NCI-H460 (cell line): ENCODE results near the gene MARCHF6. TPM values are rescaled to one million over a fixed set of nuclear protein-coding genes. Genes with fewer than 3 reads are reported as not detected.
"Not testable (repeated sequence)": the region's sequence is repeated elsewhere in the genome, so short reads cannot be mapped to it uniquely, and the experiment has no call there.

Experiments used
- DNase-seq: peaks from one replicate; pipeline ENCODE4 v3.0.0-alpha.2; 2016; ENCODE audit warnings: low read depth; ENCODE audit errors: extremely low read depth
- total RNA-seq: library from RNA; depleted of rRNA; stranded (reverse); fragments of >200 nt; shearing (Covaris generic); gene quantifications from 2 replicates; pipeline ENCODE4 v1.2.3, GENCODE V29; 2014

Gene MARCHF6
- total RNA-seq, 1 experiment from 2014 or later: 39.5 TPM

DNA sequence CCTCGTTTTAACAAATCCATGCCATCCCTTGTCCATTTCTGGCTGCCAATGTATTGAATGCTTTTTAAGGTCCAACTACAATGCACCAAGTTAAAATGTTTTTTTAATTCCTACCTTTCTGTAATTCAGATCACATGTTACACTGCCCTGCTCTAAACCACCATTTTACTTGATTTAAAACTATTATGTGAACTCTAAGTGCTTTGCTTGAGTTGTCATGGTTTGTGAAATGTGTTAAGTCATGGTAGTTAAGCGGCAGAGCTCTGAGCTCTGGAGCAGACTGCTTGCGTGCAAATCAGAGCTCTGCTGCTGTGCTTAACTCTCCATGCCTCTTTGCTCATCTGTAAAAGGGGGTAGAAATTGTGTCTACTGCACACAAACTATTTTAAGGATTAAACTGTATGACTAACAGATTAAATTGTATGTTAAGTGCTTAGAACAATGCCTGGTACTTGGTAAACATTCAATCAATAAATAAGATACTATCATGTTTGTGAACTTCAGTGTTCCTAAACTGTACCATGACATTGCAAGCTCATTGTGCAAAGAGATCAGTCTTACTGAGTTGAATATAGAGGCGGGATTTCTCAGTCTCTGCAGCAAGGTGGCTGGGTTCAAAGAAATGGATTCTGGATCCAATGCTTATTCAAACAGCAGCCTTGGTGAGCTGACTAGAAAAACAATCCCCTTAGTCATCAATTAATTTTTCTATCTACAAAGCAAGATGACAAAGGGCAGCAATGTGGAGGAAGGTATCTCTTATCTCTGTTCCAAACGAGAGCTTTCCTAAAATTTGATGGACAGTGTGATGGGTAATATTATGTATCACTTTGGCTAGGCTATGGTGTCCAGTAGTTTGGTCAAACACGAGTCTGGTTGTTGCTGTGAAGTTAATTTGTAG is 29.7 kb upstream of the MARCHF6 start:
- DNase-seq: no peak

DNA sequence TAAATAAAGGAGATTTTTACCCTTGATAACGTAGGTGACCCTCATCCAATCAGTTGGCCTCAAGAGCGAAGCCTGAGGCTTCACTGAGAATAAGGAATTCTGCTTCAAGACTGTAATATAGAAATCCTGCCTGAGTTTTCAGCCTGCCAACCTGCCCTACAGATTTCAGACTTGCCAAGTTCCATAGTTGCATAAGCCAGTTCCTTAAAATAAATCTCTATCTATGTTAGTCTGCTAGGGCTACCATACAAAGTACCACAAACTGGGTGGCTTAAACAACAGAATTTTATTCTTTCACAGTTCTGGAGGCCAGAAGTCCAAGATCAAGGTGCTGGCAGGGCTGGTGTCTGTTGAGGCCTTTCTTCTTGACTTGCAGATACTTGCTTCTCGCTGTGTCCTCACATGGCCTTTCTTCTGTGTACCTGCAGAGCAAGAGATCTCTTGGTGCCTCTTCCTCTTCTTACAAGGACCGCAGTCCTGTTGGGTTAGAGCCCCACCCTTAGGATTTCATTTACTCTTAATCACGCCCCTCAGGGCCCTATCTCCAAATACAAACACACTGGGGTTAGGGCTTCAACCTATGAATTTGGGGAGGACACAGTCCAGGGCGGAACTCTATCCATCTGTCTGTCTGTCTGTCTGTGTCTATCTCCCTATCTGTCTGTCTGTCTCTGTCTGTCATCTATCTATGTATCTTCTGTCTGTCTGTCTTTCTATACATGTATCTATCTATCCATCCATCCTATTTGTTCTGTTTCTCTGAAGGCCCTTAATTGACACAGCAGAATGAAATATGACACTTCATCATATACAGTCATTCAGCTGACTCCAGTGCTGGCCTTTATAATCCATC is 28.8 kb upstream of the MARCHF6 start:
- DNase-seq: no peak

DNA sequence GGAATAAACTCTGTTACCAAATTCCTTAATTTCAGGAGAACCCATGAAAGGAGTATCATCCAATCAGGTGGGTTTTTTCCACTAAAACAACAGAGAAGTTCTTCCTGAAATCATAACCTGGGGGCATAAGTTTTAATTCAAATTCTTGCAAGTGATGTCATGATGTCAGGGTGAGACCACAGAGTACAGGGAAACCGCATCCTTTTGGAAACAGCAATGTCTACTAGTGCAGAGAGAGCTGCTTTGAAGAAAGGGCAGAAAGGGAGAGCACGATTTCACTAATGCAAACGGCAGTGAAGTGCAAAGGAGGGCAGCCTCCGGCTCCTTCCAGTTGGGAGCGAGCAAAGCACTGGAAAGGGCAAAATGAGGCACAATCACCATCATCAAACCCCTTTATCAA is 25.2 kb upstream of the MARCHF6 start:
- no peak for DNase-seq

DNA sequence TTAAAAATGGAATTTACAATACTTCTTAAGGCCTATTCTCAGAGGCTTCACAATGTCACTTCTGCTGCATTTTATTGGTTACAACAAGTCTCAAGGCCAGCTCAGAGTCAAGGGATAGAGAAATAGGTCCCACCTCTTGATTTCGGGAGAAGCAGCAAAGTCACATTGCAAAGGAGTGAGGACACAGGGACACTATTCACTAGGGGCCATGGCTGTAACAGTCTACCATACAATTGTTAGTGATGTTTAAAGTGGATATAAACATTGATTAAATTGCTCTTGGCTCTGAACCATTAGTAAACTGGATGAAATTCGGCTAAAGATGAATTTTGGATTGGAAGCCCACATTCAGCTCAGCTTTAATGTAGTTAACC is 24.1 kb upstream of the MARCHF6 start:
- DNase-seq: no peak

DNA sequence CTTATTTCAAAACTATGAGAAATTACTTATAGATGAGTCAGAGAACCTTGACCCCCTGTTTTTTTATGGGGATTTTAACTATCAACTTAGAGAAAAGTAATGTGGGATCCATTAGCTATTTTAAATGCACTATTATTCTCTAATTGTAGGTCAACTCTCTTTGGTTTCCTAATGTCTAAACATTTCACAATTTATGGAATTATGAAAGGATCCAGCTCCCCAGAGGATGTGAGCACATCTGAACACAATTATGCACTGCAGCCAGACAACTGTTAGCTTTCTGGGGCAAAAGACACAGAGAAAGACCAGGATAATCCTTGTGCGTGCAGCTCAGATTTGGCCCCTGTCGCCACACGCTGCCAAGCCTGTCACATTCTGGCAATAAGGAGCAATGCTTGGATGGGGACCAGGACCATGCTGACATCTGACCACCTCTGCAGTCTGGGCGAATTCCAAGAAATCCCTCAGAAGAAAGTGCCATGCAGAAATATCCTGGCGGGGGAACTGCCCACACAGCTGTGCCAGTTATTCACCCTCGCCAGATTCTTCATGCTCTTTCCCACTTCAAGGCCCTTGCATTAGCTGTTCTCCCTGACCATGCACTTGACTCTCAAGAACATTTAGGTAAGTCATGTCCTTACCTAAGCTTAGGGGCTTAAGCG is 23.5 kb upstream of the MARCHF6 start:
- no peak for DNase-seq

DNA sequence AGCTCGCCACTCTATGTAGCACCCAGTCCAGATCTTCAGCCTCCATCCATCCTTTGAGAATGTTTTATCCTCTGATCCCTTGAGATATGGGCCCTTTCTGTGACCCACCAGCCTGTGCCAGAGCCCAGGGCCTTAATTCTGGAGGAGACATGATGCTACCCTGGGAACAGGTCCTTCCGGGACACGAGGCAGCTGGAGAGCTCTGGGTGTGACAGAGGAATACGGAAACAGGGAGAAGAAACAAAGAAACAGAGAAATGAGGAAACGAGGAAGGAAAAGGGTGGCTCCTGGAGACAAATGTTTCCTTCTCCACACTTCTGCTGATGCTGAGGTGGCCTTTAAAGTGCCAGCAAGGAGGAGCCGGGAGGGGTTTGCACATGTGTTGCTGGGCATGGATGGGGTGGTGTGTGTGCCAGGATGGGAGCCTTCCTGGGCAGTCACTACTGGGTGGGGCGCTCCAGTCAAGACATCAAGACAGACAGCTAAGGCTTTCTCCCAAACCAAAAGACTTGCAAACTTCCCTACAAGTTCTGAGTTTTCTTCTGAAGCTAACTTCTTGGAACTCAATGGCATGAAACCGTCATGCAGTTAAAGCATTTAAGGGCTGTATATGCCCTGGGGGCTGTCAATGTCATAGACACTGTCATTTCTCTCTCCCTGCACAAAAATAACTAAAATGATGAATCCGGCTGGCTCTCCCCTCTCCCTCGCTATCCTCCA is 22.8 kb upstream of the MARCHF6 start:
- no peak for DNase-seq

DNA sequence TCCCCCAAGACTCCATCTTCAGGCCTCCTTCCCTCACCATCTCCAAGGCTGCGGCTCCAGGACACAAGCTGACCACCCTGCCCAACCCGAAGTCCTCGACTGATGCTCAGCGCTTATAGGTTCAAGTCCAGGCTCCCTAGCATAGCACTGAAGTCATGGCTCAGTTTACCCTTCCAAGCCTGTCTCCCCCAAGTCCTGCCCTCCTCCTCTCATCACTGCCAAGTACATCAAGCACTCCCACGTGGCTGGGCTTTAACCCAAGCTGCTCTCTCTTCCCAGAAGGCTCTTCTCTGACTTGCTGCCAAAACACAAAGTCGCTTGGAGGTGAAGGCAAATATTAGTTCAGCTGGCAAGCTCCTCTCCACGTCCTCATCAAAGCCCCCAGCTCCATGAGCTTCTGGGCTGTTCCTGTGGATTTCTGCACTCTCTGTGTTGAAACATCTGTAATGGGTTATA is 22.1 kb upstream of the MARCHF6 start:
- no peak for DNase-seq

DNA sequence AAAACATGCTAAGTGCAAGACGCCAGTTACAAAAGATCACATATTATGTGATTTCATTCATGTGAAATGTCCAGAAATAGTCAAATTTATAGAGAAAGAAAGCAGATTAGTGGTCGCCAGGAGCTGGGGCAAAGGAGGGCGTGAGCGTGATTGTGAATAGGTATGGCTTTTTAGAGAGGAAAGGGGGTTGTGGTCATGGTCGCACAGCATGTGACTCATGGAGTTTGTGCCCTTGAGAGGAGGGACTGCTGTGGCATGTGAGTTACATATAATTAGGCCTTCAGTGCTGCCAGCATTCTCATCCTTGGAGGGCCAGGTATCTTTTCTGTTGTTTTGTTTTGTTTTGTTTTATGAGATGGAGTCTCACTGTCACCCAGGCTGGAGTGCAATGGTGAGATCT is 21.2 kb upstream of the MARCHF6 start:
- DNase-seq: no peak

DNA sequence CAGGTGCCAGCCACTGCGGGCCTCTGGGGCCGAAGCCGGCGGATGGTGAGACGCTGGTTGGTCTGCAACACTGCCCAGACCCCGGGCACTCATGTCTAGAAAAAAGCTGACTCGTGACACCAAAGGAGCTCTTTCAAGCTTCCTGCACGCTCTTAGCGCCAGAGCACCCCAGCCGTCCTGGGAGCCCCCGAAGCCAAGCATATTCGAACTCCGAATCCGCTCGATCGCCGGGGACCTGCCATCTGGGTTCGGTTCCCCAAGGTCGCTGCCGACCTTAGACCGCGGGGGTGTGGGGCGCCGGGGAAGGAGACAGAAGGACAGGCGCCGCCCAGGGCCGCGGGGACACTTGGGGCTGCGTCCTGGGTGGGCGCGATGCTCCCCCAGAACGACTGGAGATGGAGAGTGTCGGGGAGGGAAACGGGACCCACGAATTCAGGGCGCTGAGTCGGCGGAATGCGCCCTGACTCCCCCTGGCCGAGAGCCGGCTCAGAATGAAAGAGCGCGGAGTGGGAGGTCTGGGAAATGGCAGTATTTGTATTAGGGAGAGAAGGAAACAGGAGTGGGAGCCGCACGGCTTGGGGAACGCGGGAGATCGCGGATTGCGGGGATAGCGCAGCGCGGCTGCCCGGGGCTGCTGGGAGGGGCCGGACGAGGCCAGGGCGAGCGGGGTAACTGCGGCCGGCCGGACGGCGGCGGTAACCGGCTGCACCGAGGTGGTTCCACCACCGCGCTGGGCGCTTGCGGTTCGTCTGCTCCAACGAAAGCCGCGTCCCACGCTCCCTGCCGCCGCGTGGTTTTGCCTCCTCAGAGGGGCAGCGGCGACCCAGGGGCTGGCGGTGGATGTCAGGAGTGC is 20.1 kb upstream of the MARCHF6 start:
- no peak for DNase-seq

DNA sequence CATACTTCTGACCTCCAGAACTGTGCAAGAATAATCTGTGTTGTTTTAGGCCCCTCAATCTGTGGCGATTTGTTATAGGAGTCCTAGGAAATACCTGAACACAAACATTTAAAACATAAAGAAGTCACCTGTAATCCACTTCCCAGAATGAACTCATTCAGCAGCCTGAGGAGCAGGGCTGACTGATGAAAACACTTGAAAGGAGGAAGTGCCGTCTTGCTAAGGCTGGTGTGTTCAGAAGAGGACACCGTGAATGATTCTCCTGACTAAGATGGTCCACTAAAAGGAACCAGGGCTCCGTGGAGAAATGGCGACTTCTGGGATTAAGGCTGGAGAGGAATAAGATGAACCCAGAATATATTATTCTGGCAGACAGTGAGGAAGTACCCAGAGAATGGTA is 18.7 kb upstream of the MARCHF6 start:
- no peak for DNase-seq

DNA sequence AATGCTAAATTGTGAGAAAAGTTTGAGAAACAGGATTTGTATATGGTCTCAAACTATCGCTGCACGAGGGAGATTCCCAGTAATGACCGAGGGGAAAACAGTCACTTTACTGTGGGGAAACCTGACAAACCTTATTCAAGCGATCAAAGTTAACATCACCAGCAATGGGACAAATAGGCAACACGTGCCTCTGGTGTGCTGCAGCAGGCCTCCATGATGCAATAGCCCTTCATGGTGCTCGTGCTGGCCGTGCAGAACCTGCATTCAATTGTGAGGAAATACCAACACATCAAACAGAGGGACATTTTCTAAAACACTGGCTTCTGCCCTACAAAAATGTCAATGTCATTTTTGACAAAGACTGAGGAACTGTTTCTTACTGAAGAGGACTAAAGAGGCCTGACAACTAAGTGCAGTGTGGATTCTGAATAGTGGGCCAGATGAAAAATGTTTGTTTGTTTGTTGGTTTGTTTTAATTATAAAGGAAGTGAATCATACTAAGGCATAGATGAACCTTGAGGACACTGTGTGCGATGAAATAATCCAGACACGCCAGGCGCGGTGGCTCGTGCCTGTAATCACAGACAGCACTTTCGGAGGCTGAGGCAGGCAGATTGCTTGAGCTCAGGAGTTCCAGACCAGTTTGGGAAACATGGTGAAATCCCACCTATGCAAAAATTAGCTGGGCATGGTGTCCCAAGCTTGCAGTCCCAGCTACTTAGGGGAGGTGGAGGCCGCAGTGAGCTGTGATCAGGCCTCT is 17.6 kb upstream of the MARCHF6 start:
- no peak for DNase-seq

DNA sequence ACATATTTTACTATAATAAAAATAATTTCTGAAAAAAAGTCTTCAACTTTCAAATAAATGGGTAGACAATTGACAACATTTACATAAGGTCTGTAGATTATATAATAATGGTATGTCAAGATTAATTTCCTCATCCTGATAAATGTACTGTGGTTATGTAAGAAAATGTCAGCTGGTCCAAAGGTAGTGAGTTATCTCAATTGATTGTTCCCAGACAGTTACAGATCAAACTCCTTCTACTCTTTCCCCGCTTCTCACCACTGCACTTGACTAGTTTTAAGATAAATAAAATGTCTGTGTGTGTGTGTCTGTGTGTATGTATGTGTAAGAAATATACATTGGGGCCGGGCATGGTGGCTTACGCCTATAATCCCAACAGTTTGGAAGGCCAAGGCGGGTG is 16.4 kb upstream of the MARCHF6 start:
- no peak for DNase-seq

DNA sequence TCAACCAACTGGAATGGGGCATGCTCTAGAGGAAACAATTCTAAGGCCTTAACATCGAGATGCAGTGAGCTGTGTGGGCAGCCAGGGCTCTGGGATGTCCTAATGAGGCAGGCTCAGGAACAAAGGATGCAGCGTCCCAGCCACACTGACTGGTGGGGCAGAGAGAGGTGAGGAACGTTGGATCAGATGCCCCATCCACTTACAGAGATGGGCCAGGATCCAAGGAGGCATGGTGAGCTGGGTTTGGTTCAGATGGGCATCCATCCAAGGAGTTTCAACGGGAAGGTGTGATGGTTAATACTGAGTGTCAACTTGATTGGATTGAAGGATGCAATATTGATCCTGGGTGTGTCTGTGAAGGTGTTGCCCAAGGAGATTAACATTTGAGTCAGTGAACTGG is 15.5 kb upstream of the MARCHF6 start:
- no peak for DNase-seq

DNA sequence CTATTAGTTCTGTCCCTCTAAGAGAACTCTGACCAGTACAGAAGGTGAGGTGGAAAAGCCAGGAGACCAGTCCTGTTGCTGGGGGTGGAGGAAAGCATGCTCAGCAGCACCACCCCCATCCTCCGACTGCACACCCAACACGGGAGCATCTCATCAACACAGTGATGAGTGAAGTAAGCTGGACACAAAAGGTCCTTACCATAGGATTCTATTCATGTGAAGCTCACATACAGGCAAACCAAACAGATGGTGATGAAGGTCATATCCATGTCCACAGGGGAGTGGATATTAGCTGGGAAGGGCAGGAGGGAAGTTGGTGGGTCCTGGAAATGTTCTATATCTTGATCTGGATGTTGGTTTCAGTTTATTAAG is 14.8 kb upstream of the MARCHF6 start:
- no peak for DNase-seq

DNA sequence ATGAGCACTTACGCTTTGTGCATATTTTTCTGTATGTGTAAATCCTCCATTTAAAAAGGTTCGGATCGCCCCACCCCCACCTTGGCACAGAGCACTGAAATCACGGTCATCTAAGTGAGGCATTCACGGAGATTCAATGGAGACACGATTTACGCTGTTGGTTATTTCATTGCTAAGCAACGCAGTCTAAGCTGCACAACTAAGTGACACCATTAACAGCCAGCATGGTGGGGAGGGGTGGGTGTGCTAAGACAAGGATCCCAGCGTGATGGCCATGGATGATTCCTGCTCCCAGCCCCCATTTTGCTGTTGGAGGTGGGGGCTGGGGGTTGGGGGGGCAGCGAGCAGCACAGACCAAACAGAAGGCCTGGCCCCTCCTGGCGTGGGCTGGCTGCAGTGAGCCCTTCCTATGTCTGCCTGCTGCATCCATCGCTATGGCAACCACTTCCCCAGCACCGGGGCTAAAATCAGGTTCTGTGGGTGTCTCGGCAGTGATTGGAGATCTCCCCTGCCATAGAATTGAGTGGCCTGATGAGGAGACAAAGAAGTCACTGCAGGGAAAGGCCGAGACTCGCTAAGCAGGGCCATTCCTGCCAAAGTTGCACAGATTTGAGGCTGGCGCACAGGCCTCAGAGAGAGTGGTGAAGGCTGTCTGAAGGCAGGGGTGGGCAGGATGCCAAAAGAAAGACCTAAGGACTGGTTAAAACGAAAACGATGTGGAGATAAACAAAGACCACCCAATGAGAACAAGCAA is 14.3 kb upstream of the MARCHF6 start:
- DNase-seq: no peak

DNA sequence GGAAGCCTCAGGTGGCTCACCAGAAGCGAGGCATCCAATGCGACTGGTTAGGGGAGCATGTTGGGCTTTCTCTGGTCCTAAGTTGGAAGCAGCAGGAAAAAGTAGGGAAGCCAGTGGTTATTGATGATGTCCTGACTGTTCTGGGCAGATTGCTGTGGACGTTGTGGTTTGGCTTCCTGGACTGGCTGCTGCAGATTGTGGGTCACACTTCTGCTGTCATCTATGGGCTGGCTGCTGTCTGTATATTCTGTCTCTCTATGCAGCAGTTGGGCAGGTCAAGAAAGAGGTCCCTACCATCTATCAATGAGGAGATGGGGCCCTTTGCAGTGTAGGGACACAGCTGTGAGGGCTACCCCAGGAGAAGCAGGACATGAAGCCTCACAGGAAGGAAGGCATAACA is 13.5 kb upstream of the MARCHF6 start:
- DNase-seq: no peak

DNA sequence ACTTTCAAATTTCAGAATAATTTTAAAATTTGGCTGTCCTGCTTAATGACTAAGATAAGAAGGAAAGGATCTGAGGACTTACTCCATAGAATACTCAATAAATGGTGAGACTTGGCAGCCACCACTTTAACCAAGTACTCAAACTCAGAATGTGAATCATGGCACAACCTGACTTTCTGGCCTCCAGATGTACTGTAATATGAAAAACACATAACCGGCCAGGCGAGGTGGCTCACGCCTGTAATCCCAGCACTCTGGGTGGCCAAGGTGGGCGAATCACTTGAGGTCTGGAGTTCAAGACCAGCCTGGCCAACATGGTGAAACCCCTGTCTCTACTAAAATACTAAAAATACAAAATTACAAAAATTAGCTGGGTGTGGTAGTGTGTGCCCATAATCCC is 10.0 kb upstream of the MARCHF6 start:
- no peak for DNase-seq

DNA sequence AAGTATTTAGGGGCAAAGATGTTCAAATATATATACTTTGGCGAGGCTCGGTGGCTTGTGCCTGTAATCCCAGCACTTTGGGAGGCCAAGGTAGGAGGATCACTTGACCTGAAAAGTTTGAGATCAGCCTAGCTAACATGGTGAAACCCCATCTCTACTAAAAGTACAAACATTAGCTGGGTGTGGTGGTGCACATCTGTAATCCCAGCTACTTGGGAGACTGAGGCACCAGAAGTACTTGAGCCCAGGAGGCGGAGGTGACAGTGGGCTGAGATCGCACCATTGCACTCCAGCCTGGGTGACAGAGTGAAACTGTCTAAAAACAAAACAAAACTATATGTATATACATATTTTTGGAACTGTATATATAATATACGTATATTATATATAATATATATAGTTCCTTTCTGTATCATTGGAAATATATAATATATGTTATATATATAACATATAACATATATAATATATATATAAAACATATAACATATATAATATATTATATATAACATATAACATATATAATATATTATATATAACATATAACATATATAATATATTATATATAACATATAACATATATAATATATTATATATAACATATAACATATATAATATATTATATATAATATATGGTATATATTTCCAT is 8.9 kb upstream of the MARCHF6 start:
- DNase-seq: not testable (repeated sequence)
